Activated CD4-positive, alpha-beta T cell treated with anti-CD3 and anti-CD28 coated beads, Interleukin-2, amount 10 ng/mL, durations not matched to agents 24 days and 14 days (primary cell): ENCODE data around the gene TMTC4. TPM values are rescaled to one million over a fixed set of nuclear protein-coding genes. Genes with fewer than 3 reads are reported as not detected.
A peak's percentile ranks its signal among the peaks of the same experiment; 100 is the strongest.

Experiments used
- DNase-seq: peaks from one replicate; pipeline ENCODE4 v3.0.0; 2022
- H3K27ac Mint-ChIP-seq: one replicate; pipeline ENCODE4 v1.8.0; 2022; ENCODE audit warnings: mild to moderate bottlenecking, mixed read lengths
- H3K27me3 Mint-ChIP-seq: one replicate; pipeline ENCODE4 v1.8.0; 2022; ENCODE audit warnings: mixed read lengths
- H3K36me3 Mint-ChIP-seq: one replicate; pipeline ENCODE4 v1.8.0; 2022; ENCODE audit warnings: low read depth, mild to moderate bottlenecking, mixed read lengths
- H3K4me1 Mint-ChIP-seq: one replicate; pipeline ENCODE4 v1.8.0; 2021; ENCODE audit warnings: mixed read lengths
- H3K4me3 Mint-ChIP-seq: one replicate; pipeline ENCODE4 v1.8.0; 2022; ENCODE audit warnings: mild to moderate bottlenecking, moderate library complexity, mixed read lengths
- H3K9me3 Mint-ChIP-seq: one replicate; pipeline ENCODE4 v1.8.0; 2021; ENCODE audit warnings: mixed read lengths
- intact Hi-C: fragments of 100-400 bp; cut with micrococcal nuclease; formaldehyde crosslinking; loops from one replicate; pipeline ENCODE4 v1.15.1; 2023
- total RNA-seq: library from RNA; stranded (reverse); gene quantifications from 2 replicates; pipeline ENCODE4 v1.2.3, GENCODE V29; 2022

The TMTC4 gene
- total RNA-seq, 1 donor from 2014 or later, result 25.3 TPM

- Mint-ChIP-seq H3K4me1 (peaks cover 3% of the 10 kb centered on the region), H3K36me3 (peaks cover 27% of the 10 kb centered on the region), H3K4me3 (no peak overlapping the region), H3K27me3 (no peaks in the 10 kb centered on the region), H3K27ac (no peak overlapping the region), H3K9me3 (no peaks in the 10 kb centered on the region)
- no peak for DNase-seq
- intact Hi-C loops, result no loop called here
Measured at GRCh38 chr13:100602493-100603111, 72.0 kb downstream of the TMTC4 start.

GRCh38 chr13:100601716-100602115, 72.9 kb downstream of the TMTC4 start:
- Mint-ChIP-seq H3K4me1 (peaks cover 3% of the 10 kb centered on the region), H3K27me3 (no peaks in the 10 kb centered on the region), H3K9me3 (no peaks in the 10 kb centered on the region)

GRCh38 chr13:100600915-100601314, 73.7 kb downstream of the TMTC4 start:
- Mint-ChIP-seq H3K4me1 (peaks cover 3% of the 10 kb centered on the region), H3K27ac (no peak overlapping the region), H3K9me3 (no peaks in the 10 kb centered on the region), H3K36me3 (peaks cover 23% of the 10 kb centered on the region), H3K4me3 (no peak overlapping the region), H3K27me3 (no peaks in the 10 kb centered on the region)
- intact Hi-C loops, result no loop called here
- DNase-seq, result no peak

More at GRCh38 chr13:100601716-100602115, 72.9 kb downstream of the TMTC4 start:
- no peak overlapping the region for H3K4me3 Mint-ChIP-seq
- H3K27ac Mint-ChIP-seq, result no peak overlapping the region
- no peak for DNase-seq
- peaks cover 23% of the 10 kb centered on the region for H3K36me3 Mint-ChIP-seq
- intact Hi-C loops, result no loop called here

GRCh38 chr13:100600461-100600860, 74.1 kb downstream of the TMTC4 start:
- no peaks in the 10 kb centered on the region for H3K27me3 Mint-ChIP-seq
- H3K4me3 Mint-ChIP-seq, result no peak overlapping the region
- H3K4me1 Mint-ChIP-seq, result peaks cover 3% of the 10 kb centered on the region
- peaks cover 20% of the 10 kb centered on the region for H3K36me3 Mint-ChIP-seq
- intact Hi-C loops, result no loop called here
- no peak for DNase-seq
- H3K27ac Mint-ChIP-seq, result no peak overlapping the region
- H3K9me3 Mint-ChIP-seq, result no peaks in the 10 kb centered on the region

GRCh38 chr13:100597253-100597652, 77.3 kb downstream of the TMTC4 start:
- no peak overlapping the region for H3K4me3 Mint-ChIP-seq
- H3K4me1 Mint-ChIP-seq, result no peaks in the 10 kb centered on the region
- no peaks in the 10 kb centered on the region for H3K9me3 Mint-ChIP-seq
- no peaks in the 10 kb centered on the region for H3K27me3 Mint-ChIP-seq
- H3K27ac Mint-ChIP-seq, result no peak overlapping the region
- intact Hi-C loops, result no loop called here
- DNase-seq, result no peak
- no peaks in the 10 kb centered on the region for H3K36me3 Mint-ChIP-seq

- intact Hi-C loops, result no loop called here
- no peaks in the 10 kb centered on the region for H3K27me3 Mint-ChIP-seq
- H3K4me3 Mint-ChIP-seq, result no peak overlapping the region
- peaks cover under 1% of the 10 kb centered on the region for H3K4me1 Mint-ChIP-seq
- H3K27ac Mint-ChIP-seq, result no peak overlapping the region
- DNase-seq, result no peak
- no peaks in the 10 kb centered on the region for H3K9me3 Mint-ChIP-seq
- H3K36me3 Mint-ChIP-seq, result no peaks in the 10 kb centered on the region
Measured at GRCh38 chr13:100596516-100596915, 78.1 kb downstream of the TMTC4 start.

- no peak overlapping the region for H3K27ac Mint-ChIP-seq
Measured at GRCh38 chr13:100594731-100595130, 79.9 kb downstream of the TMTC4 start.

GRCh38 chr13:100594255-100594654, 80.3 kb downstream of the TMTC4 start:
- intact Hi-C loops, result no loop called here
- Mint-ChIP-seq H3K27me3 (no peaks in the 10 kb centered on the region), H3K27ac (no peak overlapping the region), H3K4me1 (peaks cover 7% of the 10 kb centered on the region), H3K36me3 (no peaks in the 10 kb centered on the region), H3K9me3 (peaks cover 3% of the 10 kb centered on the region), H3K4me3 (no peak overlapping the region)
- DNase-seq, result no peak

More at GRCh38 chr13:100594731-100595130, 79.9 kb downstream of the TMTC4 start:
- Mint-ChIP-seq H3K9me3 (no peaks in the 10 kb centered on the region), H3K4me3 (no peak overlapping the region), H3K4me1 (peaks cover 7% of the 10 kb centered on the region), H3K27me3 (no peaks in the 10 kb centered on the region), H3K36me3 (no peaks in the 10 kb centered on the region)
- DNase-seq, result no peak
- intact Hi-C loops, result no loop called here

GRCh38 chr13:100589178-100589725, 85.3 kb downstream of the TMTC4 start:
- no peak for DNase-seq
- peaks cover 41% of the 10 kb centered on the region for H3K4me1 Mint-ChIP-seq
- H3K27ac Mint-ChIP-seq, result peak overlapping the region; percentile 96
- peak overlapping the region; percentile 81 for H3K4me3 Mint-ChIP-seq
- intact Hi-C loops, result loop anchor here (2.0 to 10.0 kb wide), 3 partner anchors 16 to 1806 kb away; no protein-coding TSS in a partner anchor
- H3K9me3 Mint-ChIP-seq, result peaks cover 8% of the 10 kb centered on the region
- H3K27me3 Mint-ChIP-seq, result no peaks in the 10 kb centered on the region
- no peaks in the 10 kb centered on the region for H3K36me3 Mint-ChIP-seq

GRCh38 chr13:100588331-100589177, 86.0 kb downstream of the TMTC4 start, which contains the start of gene GGACT:
GGACT (minus strand) TSS chr13:100588789; CDS start chr13:100532591, 56,198 bp downstream.
- Mint-ChIP-seq H3K27me3 (no peaks in the 10 kb centered on the region), H3K4me1 (peaks cover 44% of the 10 kb centered on the region), H3K36me3 (no peaks in the 10 kb centered on the region), H3K4me3 (peak within 1 kb of the TSS; percentile 84), H3K27ac (peak within 1 kb of the TSS; percentile 96), H3K9me3 (peaks cover 11% of the 10 kb centered on the region)
- intact Hi-C loops, result loop anchor here (1.0 to 10.0 kb wide), 4 partner anchors 16 to 1806 kb away; no protein-coding TSS in a partner anchor
- DNase-seq, result peak; percentile 95

- Mint-ChIP-seq H3K27ac (peak overlapping the region; percentile 17), H3K4me1 (peaks cover 57% of the 10 kb centered on the region), H3K27me3 (no peaks in the 10 kb centered on the region), H3K9me3 (peaks cover 14% of the 10 kb centered on the region), H3K4me3 (peak overlapping the region; percentile 54), H3K36me3 (peaks cover 22% of the 10 kb centered on the region)
- intact Hi-C loops, result loop anchor here (1.0 to 10.0 kb wide), 3 partner anchors 27 to 1810 kb away; no protein-coding TSS in a partner anchor
- DNase-seq, result peak; percentile 73
Measured at GRCh38 chr13:100584896-100585295, 89.7 kb downstream of the TMTC4 start.

- Mint-ChIP-seq H3K27me3 (no peaks in the 10 kb centered on the region), H3K4me1 (peaks cover 37% of the 10 kb centered on the region), H3K36me3 (peaks cover 30% of the 10 kb centered on the region), H3K4me3 (peak overlapping the region; percentile 24), H3K9me3 (peaks cover 6% of the 10 kb centered on the region), H3K27ac (no peak overlapping the region)
- intact Hi-C loops, result loop anchor here (10.0 kb wide), 2 partner anchors 1087 to 1813 kb away; no protein-coding TSS in a partner anchor
- peak; percentile 65 for DNase-seq
Measured at GRCh38 chr13:100581504-100581903, 93.1 kb downstream of the TMTC4 start.

- H3K4me1 Mint-ChIP-seq, result peaks cover 33% of the 10 kb centered on the region
- DNase-seq, result no peak
- H3K27ac Mint-ChIP-seq, result peak overlapping the region; percentile 52
- H3K9me3 Mint-ChIP-seq, result peaks cover 6% of the 10 kb centered on the region
- intact Hi-C loops, result loop anchor here (10.0 kb wide), 2 partner anchors 1086 to 1814 kb away; no protein-coding TSS in a partner anchor
- H3K36me3 Mint-ChIP-seq, result peaks cover 31% of the 10 kb centered on the region
- H3K4me3 Mint-ChIP-seq, result peak overlapping the region; percentile 24
- no peaks in the 10 kb centered on the region for H3K27me3 Mint-ChIP-seq
Measured at GRCh38 chr13:100581030-100581429, 93.6 kb downstream of the TMTC4 start.
